HG03025 (cell line): ENCODE results near the gene OFD1.
A peak's percentile ranks its signal among the peaks of the same experiment; 100 is the strongest.

Source experiments
- ATAC-seq: cut with Tn5 transposase; IDR thresholded peaks from one replicate; pipeline ENCODE4 v1.9.1; 2021; ENCODE audit warnings: mild to moderate bottlenecking, moderate library complexity; ENCODE audit not compliant: unreplicated experiment, low FRiP score

OFD1 gene

GRCh38 chrX:13750204-13750603, 15.7 kb downstream of the OFD1 start:
- no peak for ATAC-seq

- no peak for ATAC-seq
These were observed 16.3 kb downstream of the OFD1 start for GRCh38 chrX:13750812-13751211.

- no peak for ATAC-seq
These were observed 17.6 kb downstream of the OFD1 start for GRCh38 chrX:13752141-13752540.

- no peak for ATAC-seq
These were observed 18.1 kb downstream of the OFD1 start for GRCh38 chrX:13752646-13753045.

- no peak for ATAC-seq
These were observed 20.2 kb downstream of the OFD1 start for GRCh38 chrX:13754765-13755164.

- ATAC-seq: no peak
These were observed 20.7 kb downstream of the OFD1 start for GRCh38 chrX:13755254-13755653.

GRCh38 chrX:13756381-13756780, 21.8 kb downstream of the OFD1 start:
- no peak for ATAC-seq

- peak; percentile 81 for ATAC-seq
These were observed 24.7 kb downstream of the OFD1 start for GRCh38 chrX:13759152-13759718.

- ATAC-seq: no peak
These were observed 25.9 kb downstream of the OFD1 start for GRCh38 chrX:13760426-13760825.

GRCh38 chrX:13761606-13762414, 27.3 kb downstream of the OFD1 start:
- no peak for ATAC-seq

- ATAC-seq: no peak
These were observed 28.9 kb downstream of the OFD1 start for GRCh38 chrX:13763489-13763888.

GRCh38 chrX:13764281-13764680, 29.7 kb downstream of the OFD1 start:
- ATAC-seq: no peak

- no peak for ATAC-seq
These were observed 30.2 kb downstream of the OFD1 start for GRCh38 chrX:13764765-13765164.

- ATAC-seq: no peak
These were observed 34.4 kb downstream of the OFD1 start for GRCh38 chrX:13768939-13769338.

GRCh38 chrX:13770013-13770535, 35.5 kb downstream of the OFD1 start:
- no peak for ATAC-seq

- ATAC-seq: no peak
These were observed 40.1 kb downstream of the OFD1 start for GRCh38 chrX:13774696-13775095.

GRCh38 chrX:13775837-13776236, 41.3 kb downstream of the OFD1 start:
- no peak for ATAC-seq

- ATAC-seq: no peak
These were observed 41.8 kb downstream of the OFD1 start for GRCh38 chrX:13776387-13776786.

GRCh38 chrX:13778916-13779315, 44.4 kb downstream of the OFD1 start:
- ATAC-seq: no peak

GRCh38 chrX:13780868-13781427, 46.4 kb downstream of the OFD1 start:
- ATAC-seq: no peak

- ATAC-seq: no peak
These were observed 51.5 kb downstream of the OFD1 start for GRCh38 chrX:13786048-13786447.
